Stimulated activated CD8-positive, alpha-beta memory T cell treated with anti-CD3 and anti-CD28 coated beads, Interleukin-15, amount 100 ng/mL, for 1 hour (primary cell): ENCODE data around the gene TMEM132D.

ENCODE experiments used
- DNase-seq: peaks from one replicate; pipeline ENCODE4 v3.0.0-alpha.2; 2020; ENCODE audit warnings: low read depth

Gene TMEM132D

GRCh38 chr12:129184127-129184928 is 719.5 kb downstream of the TMEM132D start:
- DNase-seq = no peak

- DNase-seq = no peak
Observed at GRCh38 chr12:129179941-129180553, 723.8 kb downstream of the TMEM132D start.

DNA sequence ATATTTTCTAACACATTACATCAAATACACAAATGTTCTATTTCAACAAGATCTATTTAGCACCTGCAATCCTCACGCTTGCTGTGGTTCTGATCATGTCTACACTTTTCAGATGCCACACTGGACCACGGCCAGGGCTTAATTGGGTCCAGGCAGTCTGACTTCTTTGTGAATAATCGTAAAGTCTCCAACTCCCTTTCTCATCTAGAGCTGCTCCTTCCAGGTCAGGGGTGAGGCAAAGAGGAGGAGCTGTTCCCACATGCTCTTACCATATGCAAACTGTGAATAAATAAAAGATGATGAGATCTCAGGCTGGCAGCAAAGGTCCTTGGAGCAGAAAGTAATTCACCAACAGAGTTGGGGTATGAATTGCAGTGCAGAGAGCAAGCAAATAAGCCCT is 733.9 kb downstream of the TMEM132D start:
- DNase-seq = no peak

GRCh38 chr12:129163861-129164260 is 740.0 kb downstream of the TMEM132D start:
- DNase-seq = no peak

DNA sequence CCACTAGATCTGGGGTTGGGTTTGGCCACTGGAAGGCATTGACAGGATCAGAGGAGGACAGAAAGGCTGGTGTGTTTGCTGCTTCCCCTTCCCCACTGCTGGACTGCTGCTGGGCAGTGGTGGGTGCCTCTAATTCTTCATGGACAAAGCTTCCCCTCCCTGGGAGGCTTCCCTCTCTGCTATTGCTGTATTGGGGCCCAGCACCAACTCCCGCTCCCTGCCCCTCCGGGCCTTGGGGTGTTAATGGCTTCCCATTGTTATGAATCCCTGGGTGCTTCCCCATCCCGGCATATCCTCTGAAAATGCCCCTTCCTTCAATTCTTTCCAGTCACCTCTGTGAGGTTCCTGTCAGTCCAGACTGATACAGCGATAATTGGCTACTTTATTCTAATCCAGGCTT is 740.4 kb downstream of the TMEM132D start:
- DNase-seq = no peak

DNA sequence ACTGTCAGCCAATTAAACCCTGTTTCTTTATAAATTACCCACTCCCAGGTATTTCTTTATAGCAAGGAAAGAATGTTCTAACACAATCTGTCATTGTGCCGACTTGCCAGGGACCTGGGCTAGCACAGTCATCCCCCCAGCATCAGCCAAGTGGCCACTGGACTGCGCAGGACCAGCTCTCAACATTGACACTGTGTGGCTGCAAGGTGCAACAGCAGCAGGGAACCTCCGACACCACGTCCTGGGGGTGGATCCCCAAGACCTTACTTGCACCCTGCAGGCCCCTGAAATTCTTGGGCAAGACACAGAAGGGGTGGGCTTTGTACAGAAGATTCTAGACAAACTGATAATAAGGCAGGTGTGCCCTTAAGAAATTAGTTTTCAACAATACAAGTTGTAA is 741.0 kb downstream of the TMEM132D start:
- DNase-seq = no peak

DNA sequence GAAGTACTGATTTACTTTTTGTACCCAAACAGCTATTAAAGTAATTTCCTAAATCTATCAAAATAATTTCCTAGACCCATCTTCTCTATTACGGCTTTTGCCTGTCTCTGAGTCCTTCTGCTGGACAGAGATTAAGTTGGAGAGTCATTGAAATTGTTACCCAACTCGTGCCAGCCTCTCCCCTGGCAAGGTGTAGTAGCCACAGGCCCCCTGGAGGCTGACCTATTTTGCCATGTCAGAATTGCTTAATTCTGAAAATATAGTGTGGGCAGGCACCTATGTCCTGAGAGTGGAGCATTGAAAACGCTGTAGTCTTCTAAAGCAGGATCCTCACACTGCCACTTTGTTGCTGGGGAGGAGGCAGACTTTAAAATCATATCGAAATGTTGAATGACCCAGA is 742.3 kb downstream of the TMEM132D start:
- DNase-seq = no peak

DNA sequence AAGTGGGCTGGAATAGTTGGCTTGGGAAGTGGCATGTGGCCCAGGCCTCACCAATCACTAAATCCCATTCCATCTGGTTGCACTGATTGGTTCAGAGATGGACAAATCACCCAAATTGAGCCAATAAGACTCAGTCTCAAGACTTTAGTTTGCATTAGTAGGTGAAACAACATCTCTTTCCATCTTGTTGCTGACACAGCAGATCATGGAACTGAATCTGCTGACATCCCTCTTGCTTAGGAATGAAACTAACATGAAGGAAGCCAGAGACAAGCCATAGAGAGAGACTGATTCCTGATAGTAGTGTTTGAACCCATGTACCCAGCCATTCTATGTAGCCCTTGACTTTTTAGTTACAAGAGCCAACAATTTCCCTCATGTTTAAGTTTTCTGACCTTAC is 743.5 kb downstream of the TMEM132D start:
- no peak for DNase-seq

GRCh38 chr12:129152351-129153104 is 751.3 kb downstream of the TMEM132D start:
- no peak for DNase-seq

GRCh38 chr12:129150721-129151120 is 753.1 kb downstream of the TMEM132D start:
- DNase-seq = no peak

DNA sequence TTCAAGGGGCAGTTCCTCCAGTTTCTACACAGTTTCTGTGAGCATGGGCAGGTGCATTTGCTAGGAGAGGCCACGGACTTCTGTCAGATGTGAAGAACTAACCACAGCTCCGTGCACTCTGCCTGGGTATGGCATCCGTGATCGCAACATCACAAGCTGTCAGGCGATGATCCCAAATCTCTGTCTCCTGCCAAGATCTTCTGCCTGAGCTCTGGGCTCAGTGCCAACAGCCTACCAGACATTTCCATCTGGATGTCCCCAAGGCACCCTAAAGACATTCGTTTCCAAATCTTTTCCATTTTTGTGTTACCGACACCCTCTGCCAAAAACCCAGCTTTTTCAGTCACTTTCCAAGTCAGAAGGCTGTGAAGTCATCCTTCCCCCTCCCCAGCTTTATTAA is 758.4 kb downstream of the TMEM132D start:
- no peak for DNase-seq

- DNase-seq = no peak
Observed at GRCh38 chr12:129138776-129139175, 765.0 kb downstream of the TMEM132D start.

- DNase-seq = no peak
Observed at GRCh38 chr12:129136694-129137325, 767.0 kb downstream of the TMEM132D start.

DNA sequence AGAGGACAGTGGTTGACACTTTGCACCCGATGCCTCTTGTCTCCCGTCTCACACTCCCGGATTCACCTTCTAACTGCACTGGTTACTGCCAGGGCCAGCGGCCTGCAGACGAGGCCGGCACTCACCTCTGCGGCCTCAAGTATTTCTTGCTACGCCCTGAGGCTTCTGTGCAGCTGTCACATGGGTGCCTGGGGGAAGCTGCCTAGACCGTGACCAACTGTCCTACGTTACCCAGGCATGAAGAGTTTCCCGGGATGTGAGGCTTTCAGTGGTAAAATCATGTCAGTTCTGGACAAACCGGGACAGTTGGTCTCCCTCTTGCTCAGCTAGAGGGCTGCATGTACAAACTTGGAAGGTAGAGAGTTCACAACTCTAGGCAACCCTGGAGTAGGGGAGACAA is 776.1 kb downstream of the TMEM132D start:
- DNase-seq = no peak

- no peak for DNase-seq
Observed at GRCh38 chr12:129127211-129127610, 776.6 kb downstream of the TMEM132D start.

- no peak for DNase-seq
Observed at GRCh38 chr12:129119537-129119936, 784.3 kb downstream of the TMEM132D start.

GRCh38 chr12:129115558-129115957 is 788.3 kb downstream of the TMEM132D start:
- no peak for DNase-seq

GRCh38 chr12:129110575-129110974 is 793.2 kb downstream of the TMEM132D start:
- no peak for DNase-seq

GRCh38 chr12:129109174-129110001 is 794.4 kb downstream of the TMEM132D start:
- no peak for DNase-seq

- DNase-seq = no peak
Observed at GRCh38 chr12:129106772-129107171, 797.1 kb downstream of the TMEM132D start.

- no peak for DNase-seq
Observed at GRCh38 chr12:129103231-129103630, 800.6 kb downstream of the TMEM132D start.

GRCh38 chr12:129102233-129102632 is 801.6 kb downstream of the TMEM132D start:
- DNase-seq = no peak
